Smooth muscle cell (in vitro differentiated cells): ENCODE results near the gene CDC26. TPM values are rescaled to one million over a fixed set of nuclear protein-coding genes. Genes with fewer than 3 reads are reported as not detected.

Source experiments
- DNase-seq: peaks from one replicate; lab custom pipeline; 2025; ENCODE audit not compliant: unreplicated experiment; lab: John Stamatoyannopoulos, UW
- H2AFZ ChIP-seq: fragments of 200-600 bp; sonication (generic); 2 replicates; pipeline ENCODE4 v1.6.0; 2016; ENCODE audit warnings: antibody characterized with exemption, low read depth, mild to moderate bottlenecking
- H3F3A ChIP-seq: fragments of 200-600 bp; sonication (generic); 2 replicates; pipeline ENCODE4 v1.6.0; 2017; ENCODE audit warnings: antibody characterized with exemption, low read depth
- H3K27ac ChIP-seq: fragments of 200-600 bp; sonication (generic); 2 replicates; pipeline ENCODE4 v1.5.1; 2016; ENCODE audit warnings: low read depth, mild to moderate bottlenecking
- H3K27me3 ChIP-seq: fragments of 200-600 bp; sonication (generic); 2 replicates; pipeline ENCODE4 v1.6.1; 2016; ENCODE audit warnings: low read depth, mild to moderate bottlenecking
- H3K36me3 ChIP-seq: fragments of 200-600 bp; sonication (generic); 2 replicates; pipeline ENCODE4 v1.5.1; 2016; ENCODE audit warnings: low read depth
- H3K4me1 ChIP-seq: fragments of 200-600 bp; sonication (generic); 2 replicates; pipeline ENCODE4 v1.5.1; 2016; ENCODE audit warnings: low read depth
- H3K4me2 ChIP-seq: fragments of 200-600 bp; sonication (generic); 2 replicates; pipeline ENCODE4 v1.6.0; 2016; ENCODE audit warnings: mild to moderate bottlenecking
- H3K4me3 ChIP-seq: fragments of 200-600 bp; sonication (generic); 2 replicates; pipeline ENCODE4 v1.5.1; 2016; ENCODE audit warnings: mild to moderate bottlenecking
- H3K79me2 ChIP-seq: fragments of 200-600 bp; sonication (generic); 2 replicates; pipeline ENCODE4 v1.6.0; 2016; ENCODE audit warnings: low read depth, mild to moderate bottlenecking
- H3K9ac ChIP-seq: fragments of 200-600 bp; sonication (generic); 2 replicates; pipeline ENCODE4 v1.6.0; 2016; ENCODE audit warnings: low read depth
- H3K9me3 ChIP-seq: fragments of 200-600 bp; sonication (generic); replicated peaks from 2 replicates; pipeline ENCODE4 v1.5.1; 2016; ENCODE audit warnings: low read depth
- H4K20me1 ChIP-seq: fragments of 200-600 bp; sonication (generic); 2 replicates; pipeline ENCODE4 v1.6.0; 2016; ENCODE audit warnings: low read depth
- WGBS: methylation state at CpG from one replicate; pipeline ENCODE4 v1.1.7; 2016; ENCODE audit warnings: low lambda C conversion rate; 5-methylcytosine and 5-hydroxymethylcytosine counted together
- polyA plus RNA-seq: library from polyadenylated mRNA; unstranded; fragments of >200 nt; fragmentation: Nextera tagmentation; extraction: Ambion mirVana; gene quantifications from 2 replicates; pipeline ENCODE4 v1.2.1, GENCODE V29; 2016
- total RNA-seq: library from RNA; depleted of rRNA; stranded (reverse); fragments of >200 nt; gene quantifications from 2 replicates; pipeline ENCODE4 v1.2.3, GENCODE V29; 2014
- TF ChIP-seq, protein P1 (sequence below): fragments of 200-600 bp; sonication (generic); IDR thresholded peaks from 2 replicates; pipeline ENCODE4 v1.5.1; 2017; ENCODE audit warnings: borderline replicate concordance, mild to moderate bottlenecking, antibody characterized with exemption; ENCODE audit not compliant: insufficient read depth, poor library complexity, severe bottlenecking

CDC26 gene
- total and polyA plus RNA-seq, 2 experiments from 2014 or later, result 49.3 to 59.8 TPM

- Histone ChIP-seq H3K4me2 (peak overlapping the region; percentile 96), H3K27me3 (no peaks in the 10 kb centered on the region), H3F3A (peaks cover 7% of the 10 kb centered on the region), H3K79me2 (peaks cover 81% of the 10 kb centered on the region), H3K36me3 (no peaks in the 10 kb centered on the region), H3K9ac (peak overlapping the region; percentile 87), H3K4me3 (peak overlapping the region; percentile 82), H2AFZ (no peak overlapping the region), H3K9me3 (no peaks in the 10 kb centered on the region), H3K27ac (peak overlapping the region; percentile 63), H3K4me1 (peaks cover 22% of the 10 kb centered on the region), H4K20me1 (peaks cover 60% of the 10 kb centered on the region)
- 46% methylated on average over 1 of the region's 1 CpG for WGBS
- DNase-seq, result no peak
- TF ChIP-seq, protein P1, sequence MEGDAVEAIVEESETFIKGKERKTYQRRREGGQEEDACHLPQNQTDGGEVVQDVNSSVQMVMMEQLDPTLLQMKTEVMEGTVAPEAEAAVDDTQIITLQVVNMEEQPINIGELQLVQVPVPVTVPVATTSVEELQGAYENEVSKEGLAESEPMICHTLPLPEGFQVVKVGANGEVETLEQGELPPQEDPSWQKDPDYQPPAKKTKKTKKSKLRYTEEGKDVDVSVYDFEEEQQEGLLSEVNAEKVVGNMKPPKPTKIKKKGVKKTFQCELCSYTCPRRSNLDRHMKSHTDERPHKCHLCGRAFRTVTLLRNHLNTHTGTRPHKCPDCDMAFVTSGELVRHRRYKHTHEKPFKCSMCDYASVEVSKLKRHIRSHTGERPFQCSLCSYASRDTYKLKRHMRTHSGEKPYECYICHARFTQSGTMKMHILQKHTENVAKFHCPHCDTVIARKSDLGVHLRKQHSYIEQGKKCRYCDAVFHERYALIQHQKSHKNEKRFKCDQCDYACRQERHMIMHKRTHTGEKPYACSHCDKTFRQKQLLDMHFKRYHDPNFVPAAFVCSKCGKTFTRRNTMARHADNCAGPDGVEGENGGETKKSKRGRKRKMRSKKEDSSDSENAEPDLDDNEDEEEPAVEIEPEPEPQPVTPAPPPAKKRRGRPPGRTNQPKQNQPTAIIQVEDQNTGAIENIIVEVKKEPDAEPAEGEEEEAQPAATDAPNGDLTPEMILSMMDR, result no peak
Measured at GRCh38 chr9:113219969-113220368, 55.4 kb downstream of the CDC26 start.

DNA sequence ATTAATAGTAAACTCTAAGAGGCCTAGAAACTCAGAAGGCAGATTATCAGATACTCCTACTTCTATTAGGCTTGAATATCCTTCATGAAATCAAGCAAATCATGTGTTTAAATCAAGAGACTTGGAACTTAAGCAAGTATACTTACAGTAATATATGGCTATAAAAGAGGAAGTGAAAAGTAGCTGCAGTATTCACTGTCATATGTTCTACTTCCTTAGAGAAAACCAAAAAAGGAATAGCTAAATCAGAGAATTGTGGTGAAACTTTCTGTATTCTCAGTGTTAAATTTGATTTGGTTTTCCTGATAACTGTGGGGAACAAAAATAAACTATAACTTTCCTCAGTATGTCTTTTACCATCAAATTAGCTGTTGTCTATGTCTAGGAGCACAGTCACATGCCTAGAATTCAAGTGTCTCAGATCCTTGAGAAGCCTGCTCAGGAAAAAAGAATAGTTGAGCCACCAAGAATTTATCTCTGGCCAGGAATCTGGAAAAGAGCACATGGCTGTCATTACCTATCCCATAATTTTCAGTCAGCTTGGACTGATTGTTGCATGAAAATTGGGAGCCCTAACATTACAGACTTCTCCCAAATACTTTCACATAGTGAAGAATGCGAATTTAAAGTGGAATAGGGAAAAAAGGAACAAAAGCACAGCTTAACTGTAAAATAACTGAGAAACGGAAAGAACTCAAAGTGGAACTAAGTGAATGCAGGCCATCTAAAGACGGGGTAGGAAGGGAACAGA, 56.0 kb downstream of the CDC26 start:
- Histone ChIP-seq H3K4me3 (peak overlapping the region; percentile 82), H3K27me3 (no peaks in the 10 kb centered on the region), H3K9me3 (no peaks in the 10 kb centered on the region), H3K9ac (peak overlapping the region; percentile 3), H3K79me2 (peaks cover 81% of the 10 kb centered on the region), H3K4me2 (peak overlapping the region; percentile 96), H3K4me1 (peaks cover 22% of the 10 kb centered on the region), H3K36me3 (no peaks in the 10 kb centered on the region), H2AFZ (no peak overlapping the region), H4K20me1 (peaks cover 59% of the 10 kb centered on the region), H3K27ac (peak overlapping the region; percentile 63), H3F3A (peaks cover 7% of the 10 kb centered on the region)
- WGBS, result 80% methylated on average over 3 of the region's 3 CpGs
- TF ChIP-seq, protein P1, result no peak
- no peak for DNase-seq

Other genes starting within 250 kb of the CDC26 start
- gene ZFP37, start 218.8 kb downstream of the CDC26 start, total RNA-seq, result 8.2 and 9.0 TPM in 2 replicates
- 2.2 and 2.5 TPM in 2 replicates for gene ZFP37, start 218.8 kb downstream of the CDC26 start, polyA plus RNA-seq
- gene SLC31A2, start 124.6 kb downstream of the CDC26 start, total RNA-seq, result 4.8 and 8.7 TPM in 2 replicates
- 7.6 and 9.1 TPM in 2 replicates for gene SLC31A2, start 124.6 kb downstream of the CDC26 start, polyA plus RNA-seq
- 22.6 and 27.9 TPM in 2 replicates for gene FKBP15, start 54.3 kb downstream of the CDC26 start, total RNA-seq
- gene FKBP15, start 54.3 kb downstream of the CDC26 start, polyA plus RNA-seq, result 12.3 and 13.0 TPM in 2 replicates
- gene SLC31A1, start 54.0 kb downstream of the CDC26 start, total RNA-seq, result 34.7 and 39.1 TPM in 2 replicates
- gene SLC31A1, start 54.0 kb downstream of the CDC26 start, polyA plus RNA-seq, result 28.1 and 35.8 TPM in 2 replicates
- gene PRPF4, start 86 bp upstream of the CDC26 start, total RNA-seq, result 18.5 and 22.9 TPM in 2 replicates
- gene PRPF4, start 86 bp upstream of the CDC26 start, polyA plus RNA-seq, result 21.0 and 22.2 TPM in 2 replicates
- gene RNF183, start 27.8 kb upstream of the CDC26 start, total RNA-seq, result 0.09 and 2.3 TPM in 2 replicates
- gene RNF183, start 27.8 kb upstream of the CDC26 start, polyA plus RNA-seq, result 0.66 TPM in 1 of 2 replicates, not detected in the other
- 2.2 and 2.7 TPM in 2 replicates for gene WDR31, start 64.7 kb upstream of the CDC26 start, total RNA-seq
- gene WDR31, start 64.7 kb upstream of the CDC26 start, polyA plus RNA-seq, result 1.2 and 1.6 TPM in 2 replicates
- gene BSPRY, start 74.0 kb upstream of the CDC26 start, total RNA-seq, result 0.36 and 0.67 TPM in 2 replicates
- 0.27 and 2.3 TPM in 2 replicates for gene BSPRY, start 74.0 kb upstream of the CDC26 start, polyA plus RNA-seq
- 2.9 and 6.7 TPM in 2 replicates for gene HDHD3, start 101.4 kb upstream of the CDC26 start, total RNA-seq
- gene HDHD3, start 101.4 kb upstream of the CDC26 start, polyA plus RNA-seq, result 12.5 and 18.9 TPM in 2 replicates
- 6.2 and 7.1 TPM in 2 replicates for gene ALAD, start 125.7 kb upstream of the CDC26 start, total RNA-seq
- 15.4 and 22.4 TPM in 2 replicates for gene ALAD, start 125.7 kb upstream of the CDC26 start, polyA plus RNA-seq
- 33.7 and 40.8 TPM in 2 replicates for gene POLE3, start 135.1 kb upstream of the CDC26 start, total RNA-seq
- 35.3 and 39.0 TPM in 2 replicates for gene POLE3, start 135.1 kb upstream of the CDC26 start, polyA plus RNA-seq
- gene C9orf43, start 135.2 kb upstream of the CDC26 start, total RNA-seq, result 2.0 TPM in 1 of 2 replicates, not detected in the other
- gene C9orf43, start 135.2 kb upstream of the CDC26 start, polyA plus RNA-seq, result not detected in 2 replicates
- 43.8 and 58.4 TPM in 2 replicates for gene RGS3, start 188.2 kb upstream of the CDC26 start, total RNA-seq
- 94.5 and 108 TPM in 2 replicates for gene RGS3, start 188.2 kb upstream of the CDC26 start, polyA plus RNA-seq